Kidney (tissue), 14 donors: Measurements from ENCODE around the gene DOCK10. TPM values are rescaled to one million over a fixed set of nuclear protein-coding genes. Genes with fewer than 3 reads are reported as not detected.

Experiments used
- DNase-seq, 5 donors: peaks; one replicate each; pipeline ENCODE4 v3.0.0-alpha.2; 2013 to 2020
- FAIRE-seq: peaks from 2 replicates; lab custom pipeline; 2012; peaks lifted over from hg19 to GRCh38; lab: Jason Lieb, UNC
- H3K27ac ChIP-seq, 2 donors: one replicate each; pipeline ENCODE4 v1.7.0; 2013; ENCODE audit warnings: low read depth in 2 of 2, low read length in 2 of 2, inconsistent platforms in 1 of 2
- H3K27me3 ChIP-seq: one replicate; pipeline ENCODE4 v1.7.1; 2013; ENCODE audit warnings: low read length, inconsistent platforms; ENCODE audit not compliant: control insufficient read depth, insufficient read depth
- H3K36me3 ChIP-seq, 3 donors: one replicate each; pipeline versions ENCODE4 v1.7.0 to v1.7.1; 2013; ENCODE audit warnings: low read length in 3 of 3, control low read depth in 1 of 3, inconsistent platforms in 1 of 3; ENCODE audit not compliant: insufficient read depth in 3 of 3, control insufficient read depth in 2 of 3
- H3K4me1 ChIP-seq, 3 donors: one replicate each; pipeline versions ENCODE4 v1.7.0 to v1.7.1; 2013; ENCODE audit warnings: low read length in 3 of 3, inconsistent platforms in 1 of 3, low read depth in 1 of 3; ENCODE audit not compliant: control insufficient read depth in 2 of 3, insufficient read depth in 2 of 3
- H3K4me3 ChIP-seq, 3 donors: one replicate each; pipeline versions ENCODE4 v1.7.0 to v1.8.1; 2013; ENCODE audit warnings: low read length in 3 of 3, control low read depth in 1 of 3, inconsistent platforms in 1 of 3
- H3K9ac ChIP-seq, 3 donors: one replicate each; pipeline versions ENCODE4 v1.7.0 to v1.7.1; 2013; ENCODE audit warnings: low read length in 3 of 3, control low read depth in 1 of 3, inconsistent platforms in 1 of 3
- H3K9me3 ChIP-seq, 3 donors: one replicate each; pipeline versions ENCODE4 v1.7.0 to v1.7.1; 2013; ENCODE audit warnings: low read length in 3 of 3, control low read depth in 1 of 3, inconsistent platforms in 1 of 3; ENCODE audit not compliant: control insufficient read depth in 2 of 3, insufficient read depth in 1 of 3
- CTCF ChIP-seq: IDR thresholded peaks from 3 replicates; pipeline ENCODE4 v1.5.1; 2012; ENCODE audit warnings: mild to moderate bottlenecking, moderate library complexity, borderline replicate concordance; ENCODE audit not compliant: insufficient read depth; ENCODE audit errors: extremely low read depth
- intact Hi-C: fragments of 100-400 bp; cut with DNase I; formaldehyde crosslinking; loops from one replicate; pipeline ENCODE4 v1.11.1; 2022
- polyA plus RNA-seq: library from polyadenylated mRNA; stranded (reverse); fragments of 350-450 nt; fragmentation: Illumina TruSeq; extraction: RNeasy Lipid Tissue Mini Kit (QIAGEN cat#74804); gene quantifications from one replicate; pipeline ENCODE4 v1.2.3, GENCODE V29; 2014; ENCODE audit warnings: low read depth, low replicate concordance; ENCODE audit not compliant: insufficient read depth
- total RNA-seq: library from RNA; stranded (reverse); fragmentation: NEBNext Ultra II Directional; extraction: Animal tissue kit (Norgen Biotek cat#: 25700); gene quantifications from one replicate; pipeline ENCODE4 v1.2.1, GENCODE V29; 2021
- donor health status: control.
- donor health status: control.
- donor health status: control.
- donor health status: control.
- donor health status: control.
- donor health status: DM: yes; HTN: yes; CAD: no.
- donor health status: Normal renal cell carcinoma (clear cell type).

DOCK10 gene
- total and polyA plus RNA-seq, 2 donors from 2014 or later, result 2.1 to 33.8 TPM

GRCh38 chr2:224851811-224852210, 190.5 kb downstream of the DOCK10 start:
- H3K27ac ChIP-seq, result no peak overlapping the region
- TF ChIP-seq CTCF, result no peak
- no peak overlapping the region for H3K4me3 ChIP-seq
- H3K9ac ChIP-seq, result no peak overlapping the region
- H3K27me3 ChIP-seq, result no peaks in the 10 kb centered on the region
- no peak for FAIRE-seq
- intact Hi-C loops, result no loop called here
- H3K4me1 ChIP-seq, result no peaks in the 10 kb centered on the region
- no peaks in the 10 kb centered on the region for H3K36me3 ChIP-seq
- no peaks in the 10 kb centered on the region for H3K9me3 ChIP-seq
- DNase-seq, result no peak

GRCh38 chr2:224850081-224850480, 192.2 kb downstream of the DOCK10 start:
- no peak overlapping the region for H3K27ac ChIP-seq
- TF ChIP-seq CTCF, result no peak
- DNase-seq, result no peak
- H3K27me3 ChIP-seq, result no peaks in the 10 kb centered on the region
- no peaks in the 10 kb centered on the region for H3K4me1 ChIP-seq
- H3K9ac ChIP-seq, result no peak overlapping the region
- no peaks in the 10 kb centered on the region for H3K36me3 ChIP-seq
- no peak for FAIRE-seq
- intact Hi-C loops, result no loop called here
- no peaks in the 10 kb centered on the region for H3K9me3 ChIP-seq
- H3K4me3 ChIP-seq, result no peak overlapping the region

- Histone ChIP-seq H3K9me3 (no peaks in the 10 kb centered on the region), H3K27me3 (no peaks in the 10 kb centered on the region), H3K9ac (no peak overlapping the region), H3K4me3 (no peak overlapping the region), H3K36me3 (no peaks in the 10 kb centered on the region), H3K4me1 (no peaks in the 10 kb centered on the region), H3K27ac (no peak overlapping the region)
- no peak for DNase-seq
- FAIRE-seq, result no peak
- no peak for TF ChIP-seq CTCF
- intact Hi-C loops, result no loop called here
Measured at GRCh38 chr2:224849264-224849663, 193.0 kb downstream of the DOCK10 start.
